Activated CD4-positive, CD25-positive, alpha-beta regulatory T cell treated with anti-CD3 and anti-CD28 coated beads, Interleukin-2, amount 50 U/mL, for 24 hours (primary cell): ENCODE results near the gene PLCH1.
A peak's percentile ranks its signal among the peaks of the same experiment; 100 is the strongest.

Source experiments
- ATAC-seq, 2 donors: fragments of 150-1000 bp; cut with Tn5 transposase; one replicate each; pipeline ENCODE4 v1.10.0; 2021; ENCODE audit warnings: mild to moderate bottlenecking in 1 of 2, moderate library complexity in 1 of 2

The PLCH1 gene

DNA sequence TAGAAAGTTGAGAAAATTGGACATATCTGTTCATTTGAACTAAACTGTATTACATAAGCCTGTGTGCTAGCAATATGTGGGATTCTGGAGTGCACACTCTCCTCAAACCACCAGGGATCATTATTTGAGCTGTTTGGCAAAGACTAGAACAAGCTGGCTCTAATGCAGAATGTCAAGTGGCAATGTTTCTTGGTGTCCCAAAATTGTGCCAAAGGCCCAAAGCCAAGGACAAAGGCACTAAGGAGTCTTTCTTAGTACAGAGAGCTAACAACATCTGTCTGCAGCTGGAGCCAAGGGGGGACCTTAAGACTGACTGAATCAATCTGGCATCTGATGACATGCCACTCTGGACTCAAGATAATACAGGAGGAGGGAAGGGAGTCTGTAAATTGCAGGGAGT, 374.7 kb downstream of the PLCH1 start:
- no peak for ATAC-seq

DNA sequence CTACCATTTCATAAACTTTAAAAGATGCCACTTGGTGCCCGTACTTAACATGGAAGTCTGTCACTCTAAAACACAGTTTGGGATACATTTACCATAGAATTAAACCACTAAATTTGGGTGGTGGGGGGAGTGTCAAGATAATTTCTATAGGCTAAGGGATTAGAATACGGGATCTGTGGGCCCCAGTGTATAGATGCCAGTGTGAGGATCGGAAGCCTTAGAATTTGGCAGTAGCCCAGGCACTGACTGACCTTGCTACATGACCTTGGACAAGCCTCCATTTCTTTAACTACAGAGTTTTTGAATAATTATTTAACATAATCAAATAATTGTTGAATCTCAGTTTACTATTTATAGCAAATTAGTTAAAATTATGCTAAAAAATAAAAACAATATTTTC, 375.1 kb downstream of the PLCH1 start:
- ATAC-seq, result no peak

DNA sequence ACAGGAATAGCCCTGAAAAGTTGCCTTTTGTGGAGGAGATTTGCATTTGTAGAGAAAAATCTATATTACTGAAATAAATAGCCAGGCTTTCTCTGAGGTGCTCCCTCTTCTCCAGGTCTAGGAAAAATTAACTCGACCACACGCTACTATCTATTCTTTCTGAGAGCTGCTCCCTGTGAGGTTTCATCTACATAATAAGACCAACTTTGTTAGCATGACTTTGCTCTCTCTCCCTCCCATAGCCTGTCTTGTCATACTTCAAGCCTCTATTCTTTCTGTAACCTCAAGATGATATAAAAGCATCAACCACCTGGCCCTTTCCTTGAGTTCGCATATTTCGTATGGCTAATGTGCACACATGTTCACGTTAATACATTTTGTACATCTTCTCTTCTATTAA, 375.6 kb downstream of the PLCH1 start:
- no peak for ATAC-seq

DNA sequence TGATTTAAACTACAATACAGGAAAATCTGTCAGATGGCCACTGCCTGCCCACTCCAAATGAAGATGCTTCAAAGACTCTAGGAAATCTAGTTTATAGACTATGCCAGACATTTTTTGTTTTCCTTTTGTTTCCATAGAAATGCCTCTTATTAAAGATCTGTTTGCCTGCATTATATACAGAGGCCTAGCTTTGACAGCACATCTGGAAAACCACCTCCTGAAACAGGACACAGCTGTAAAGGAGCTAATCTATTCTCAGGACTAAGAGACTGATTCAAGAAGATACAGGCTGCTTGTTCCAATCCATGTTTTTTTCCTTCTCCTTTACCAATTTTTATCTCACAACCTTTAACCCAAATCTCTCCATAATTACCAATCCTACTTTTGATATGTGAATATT, 376.1 kb downstream of the PLCH1 start:
- no peak for ATAC-seq

DNA sequence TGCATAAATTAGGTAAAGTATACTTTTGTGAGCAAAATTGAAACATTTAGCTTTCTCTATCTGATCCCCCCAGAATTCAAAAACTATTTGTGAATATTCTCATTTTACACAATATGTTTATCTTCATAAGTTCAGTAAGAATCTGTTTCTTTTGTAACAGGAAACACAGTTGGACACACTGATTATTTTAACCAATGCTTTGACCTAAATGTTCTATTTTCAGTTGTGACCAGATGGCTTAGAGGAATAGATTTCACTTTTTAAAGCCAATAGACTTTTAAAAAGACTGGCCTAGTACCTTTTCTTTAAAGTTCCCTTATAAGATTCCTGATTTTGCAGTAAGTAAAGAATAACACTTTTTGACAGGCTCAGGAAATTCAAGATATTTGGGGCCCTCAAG, 377.4 kb downstream of the PLCH1 start:
- no peak for ATAC-seq

DNA sequence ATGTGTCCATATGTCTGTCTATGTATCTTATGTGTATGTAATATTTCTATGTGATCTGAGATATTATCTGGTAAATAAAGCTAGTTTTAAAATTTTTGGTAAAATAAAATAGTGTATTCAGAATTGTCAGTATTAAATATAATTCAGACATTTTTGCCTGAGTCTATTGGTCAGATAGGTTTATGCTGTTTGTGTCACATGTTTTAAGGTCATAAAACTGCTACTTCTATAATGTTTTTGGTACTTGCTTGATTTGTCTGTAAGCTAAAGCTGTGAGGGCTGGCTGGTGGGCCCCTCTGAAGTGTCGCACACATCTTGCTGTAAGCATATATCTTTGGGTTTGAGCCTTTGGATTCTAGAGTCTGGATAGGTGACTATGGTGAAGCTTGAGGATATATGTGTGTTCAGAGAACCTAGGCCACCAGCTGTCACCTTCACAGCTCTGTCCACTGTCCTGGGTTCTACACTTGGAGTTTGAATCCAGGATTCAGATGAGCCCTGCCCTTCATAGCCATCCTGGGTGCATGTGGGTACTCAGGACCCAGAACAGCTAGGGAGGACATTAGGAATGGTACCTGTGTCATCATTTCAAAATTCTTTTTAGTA, 379.6 kb downstream of the PLCH1 start:
- ATAC-seq, result no peak

DNA sequence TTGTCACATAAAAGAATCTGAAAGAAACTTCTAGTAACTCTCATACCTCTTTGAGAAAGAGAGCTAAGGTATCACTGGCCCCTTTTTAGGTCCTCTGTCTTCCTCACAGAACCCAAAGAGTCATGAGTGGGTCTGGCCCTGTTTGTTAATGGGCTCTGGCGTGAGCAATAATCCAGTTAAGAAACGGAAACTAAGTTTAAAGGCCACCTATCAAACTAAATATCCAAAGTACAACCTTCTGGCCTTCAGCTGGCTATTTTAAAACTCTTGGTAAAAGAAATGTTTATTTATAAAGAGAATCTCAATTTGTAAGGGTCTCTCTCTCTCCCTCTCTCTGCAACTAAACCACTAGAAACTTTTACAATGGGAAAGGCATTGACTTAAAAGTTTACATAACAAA, 380.4 kb downstream of the PLCH1 start:
- no peak for ATAC-seq

DNA sequence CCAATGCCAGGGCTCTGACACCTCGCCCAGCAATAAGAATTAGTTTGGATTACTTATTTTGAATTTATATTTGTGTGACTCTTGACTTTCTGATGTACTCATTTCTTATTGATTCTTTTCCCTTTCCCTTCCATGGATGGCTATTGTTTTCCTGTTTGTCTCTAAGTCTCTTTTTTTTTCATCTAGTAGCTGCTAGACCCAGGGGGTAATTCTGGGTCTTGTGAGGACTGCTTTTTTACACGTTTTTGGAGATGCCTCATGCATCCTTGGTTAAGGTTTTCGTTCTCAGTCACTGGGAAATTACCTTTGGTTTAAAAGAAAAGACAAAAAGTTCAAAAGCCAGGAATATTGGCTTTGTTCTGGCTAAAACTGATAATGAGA, 381.2 kb downstream of the PLCH1 start:
- no peak for ATAC-seq

DNA sequence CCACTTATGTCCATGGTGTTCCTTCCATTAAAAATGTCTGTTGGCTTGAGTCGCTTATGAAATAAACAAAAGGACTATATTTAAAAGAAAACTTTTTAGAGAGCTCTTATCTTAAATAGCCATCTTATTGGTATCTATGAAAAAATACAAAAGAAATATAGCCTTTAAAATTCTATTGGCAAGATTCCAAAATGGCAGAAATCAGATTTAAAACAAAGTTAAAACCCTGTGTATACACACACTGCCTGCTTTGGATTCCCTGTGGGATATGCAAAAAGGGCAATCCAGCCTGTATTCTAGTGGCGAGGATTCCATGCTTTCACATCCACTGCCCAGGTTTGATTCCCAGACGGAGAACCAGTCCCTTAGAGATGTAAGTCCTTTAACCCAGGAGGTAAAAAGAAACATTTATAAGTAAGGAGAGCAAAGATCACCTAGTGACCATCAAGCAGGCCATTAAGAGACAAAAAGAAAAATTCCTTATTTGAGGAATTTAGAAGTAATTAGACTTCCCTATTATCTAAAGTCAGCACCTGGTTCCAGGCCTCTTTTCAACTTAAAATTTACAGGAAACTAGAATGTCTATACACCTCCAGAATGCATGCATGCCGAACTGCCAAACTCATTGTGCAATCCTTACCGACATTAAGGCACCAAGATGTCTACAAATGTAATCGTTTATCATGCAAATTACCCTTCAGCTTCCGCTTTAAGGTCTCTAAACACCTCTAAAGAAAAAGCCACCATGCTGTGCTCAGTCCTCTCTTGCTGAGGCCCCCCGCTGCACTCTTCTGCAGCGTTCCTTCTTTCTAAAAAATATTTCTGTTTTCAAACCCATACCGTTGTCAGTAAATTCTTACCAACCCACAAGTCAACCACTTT, 381.8 kb downstream of the PLCH1 start:
- ATAC-seq, result no peak

DNA sequence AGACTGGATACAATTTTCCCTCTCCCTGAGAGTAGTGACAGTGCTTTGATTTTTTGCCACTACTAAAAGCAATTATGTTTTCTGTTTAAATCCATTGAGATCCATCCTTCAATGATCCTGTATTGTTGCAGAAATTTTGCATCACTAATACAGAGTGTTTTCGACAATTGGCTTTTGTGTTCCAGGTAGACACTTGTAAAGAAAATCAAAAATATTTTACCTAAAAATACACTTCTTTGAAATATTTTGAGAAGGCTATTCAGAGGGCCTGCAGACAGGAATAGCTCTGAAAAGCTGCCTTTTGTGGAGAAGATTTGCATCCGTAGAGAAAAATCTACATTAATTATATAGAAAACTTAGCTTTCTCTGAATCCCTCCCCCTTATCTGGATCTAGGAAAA, 384.6 kb downstream of the PLCH1 start:
- no peak for ATAC-seq

DNA sequence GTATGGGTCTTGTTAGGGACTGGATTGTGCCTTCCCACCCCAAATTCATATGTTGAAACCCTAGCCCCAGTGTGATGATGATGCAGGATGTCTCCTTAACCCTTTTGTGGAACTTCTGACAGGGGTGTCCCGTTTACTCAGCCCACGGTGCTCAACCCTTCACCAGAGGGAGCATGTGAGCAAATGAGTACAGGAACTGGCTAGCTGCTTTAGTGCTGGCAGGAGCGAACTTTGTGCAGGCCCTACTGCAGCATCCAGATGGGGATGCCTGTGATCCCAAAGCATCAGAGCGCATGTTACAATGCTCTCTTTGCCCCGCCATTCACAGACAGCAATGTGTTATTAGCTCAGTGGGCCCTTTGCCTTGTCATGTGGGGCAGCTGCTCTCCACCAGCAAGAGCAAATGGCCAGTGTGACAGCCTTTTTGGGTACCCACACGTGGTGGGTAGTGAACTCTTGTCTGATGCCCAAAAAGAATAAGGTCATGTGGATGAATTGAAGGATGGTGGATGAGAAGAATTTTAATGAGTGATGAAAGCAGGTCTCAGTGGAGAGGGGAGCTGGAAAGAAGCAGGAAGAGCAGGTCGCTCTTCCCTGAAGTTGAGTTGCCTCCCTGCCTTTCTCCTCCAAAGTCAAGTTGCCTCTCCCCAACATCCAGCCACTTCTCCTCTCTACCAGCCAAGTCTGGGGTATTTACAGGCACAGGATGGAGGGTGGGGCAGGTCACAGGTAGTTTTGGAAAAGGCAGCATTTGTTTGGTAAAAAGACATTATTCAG, 388.1 kb downstream of the PLCH1 start:
- ATAC-seq, result peak in 1 of 2 donors; percentile 26

DNA sequence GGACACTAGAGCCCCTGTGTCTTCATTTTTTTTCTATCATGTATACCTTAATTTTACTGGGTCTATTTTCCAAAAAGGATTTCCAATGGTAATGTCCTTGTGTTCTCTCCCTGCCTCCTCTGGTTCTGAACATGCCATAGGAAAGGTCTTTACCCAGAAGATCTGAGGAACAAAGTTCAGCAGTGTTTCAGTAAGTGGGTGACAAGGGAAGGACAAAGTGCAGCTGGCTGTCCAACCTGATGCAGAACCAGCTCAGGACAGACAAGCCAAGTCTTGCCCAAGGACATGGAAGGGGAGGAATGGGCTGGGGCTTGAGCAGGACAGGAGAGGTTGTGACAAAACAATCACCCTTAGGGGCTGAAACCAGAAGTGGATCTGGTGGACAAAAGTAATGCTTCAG, 390.2 kb downstream of the PLCH1 start:
- no peak for ATAC-seq

DNA sequence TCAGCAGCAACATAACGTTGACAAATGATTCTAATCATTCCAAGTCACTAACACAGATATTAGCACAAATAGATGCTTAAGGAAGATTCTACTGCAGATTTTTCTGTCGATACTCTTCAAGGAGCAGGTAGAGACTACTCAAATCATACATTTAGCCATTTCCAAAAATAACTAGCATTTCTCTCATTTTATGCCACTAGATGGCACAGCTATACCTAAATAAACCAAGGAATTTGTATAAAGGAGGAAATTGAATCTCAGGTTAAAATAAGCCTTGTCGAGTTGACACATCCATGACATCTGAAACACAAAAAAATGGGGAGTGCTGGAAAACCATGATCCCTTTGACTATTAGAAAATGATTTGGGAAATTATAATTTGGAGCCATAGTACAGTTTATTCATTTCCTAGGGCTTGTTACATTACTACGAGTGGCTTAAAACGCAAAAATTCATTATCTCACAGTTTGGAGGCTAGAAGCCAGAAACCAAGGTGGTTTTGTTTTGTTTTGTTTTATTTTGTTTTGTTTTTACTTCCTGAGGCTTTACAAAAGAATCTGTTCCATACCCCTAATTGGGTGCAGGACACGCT, 391.9 kb downstream of the PLCH1 start:
- ATAC-seq, result no peak

DNA sequence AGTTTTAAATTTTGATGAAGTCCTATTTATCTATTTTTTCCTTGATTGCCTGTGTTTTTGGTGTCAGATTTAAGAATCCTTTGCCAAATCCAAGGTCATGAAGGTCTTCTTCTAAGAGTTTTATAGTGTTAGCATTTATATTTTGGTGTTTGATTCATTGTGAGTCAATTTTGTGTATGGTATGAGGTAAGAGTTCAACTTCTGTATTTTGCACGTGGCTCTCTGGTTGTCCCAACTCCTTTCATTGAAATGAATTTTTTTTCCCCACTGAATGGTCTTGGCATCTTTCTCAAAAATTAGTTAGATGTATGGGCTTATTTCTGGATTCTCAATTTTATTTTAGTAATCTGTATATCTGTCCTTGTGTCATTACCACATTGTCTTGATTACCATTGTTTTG, 394.3 kb downstream of the PLCH1 start:
- no peak for ATAC-seq

DNA sequence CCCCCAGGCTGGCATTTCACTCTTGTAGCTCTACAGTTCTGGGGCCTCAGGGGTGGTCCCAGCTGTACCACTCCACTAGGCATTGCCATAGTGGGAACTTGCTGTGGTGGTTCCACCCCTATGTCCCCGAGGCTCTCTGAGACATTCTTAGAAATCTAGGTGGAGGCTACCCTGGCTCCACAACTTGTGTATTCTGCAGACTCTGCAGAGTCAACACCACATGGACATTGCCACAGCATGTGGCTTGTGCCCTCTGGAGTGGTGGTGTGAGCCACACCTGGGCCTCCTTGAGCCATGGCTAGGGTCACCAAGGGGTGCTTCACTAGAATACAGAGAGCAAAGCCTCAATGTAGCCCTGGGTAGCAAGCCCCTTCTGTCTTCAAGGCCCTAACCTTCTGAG, 397.0 kb downstream of the PLCH1 start:
- ATAC-seq, result no peak

DNA sequence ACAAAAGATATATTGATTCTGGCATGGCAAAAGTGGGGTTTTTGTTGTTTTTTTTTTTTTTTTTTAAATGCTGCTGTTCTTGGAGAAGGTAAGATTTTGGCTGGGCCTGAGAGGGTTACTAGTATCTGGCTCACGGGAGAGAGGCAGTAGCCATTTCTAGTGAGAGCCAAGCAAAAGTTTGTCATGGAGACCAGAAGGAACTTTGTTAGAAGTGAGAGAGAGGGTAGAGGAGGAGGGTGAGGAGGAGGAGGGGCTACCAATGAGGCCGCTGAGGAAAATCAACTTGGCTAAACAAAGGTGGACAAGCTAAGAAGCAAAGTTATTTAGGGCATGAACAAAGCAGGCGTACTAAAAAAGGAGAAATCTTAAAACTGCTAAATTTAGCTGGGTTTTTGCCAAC, 402.5 kb downstream of the PLCH1 start:
- no peak for ATAC-seq

DNA sequence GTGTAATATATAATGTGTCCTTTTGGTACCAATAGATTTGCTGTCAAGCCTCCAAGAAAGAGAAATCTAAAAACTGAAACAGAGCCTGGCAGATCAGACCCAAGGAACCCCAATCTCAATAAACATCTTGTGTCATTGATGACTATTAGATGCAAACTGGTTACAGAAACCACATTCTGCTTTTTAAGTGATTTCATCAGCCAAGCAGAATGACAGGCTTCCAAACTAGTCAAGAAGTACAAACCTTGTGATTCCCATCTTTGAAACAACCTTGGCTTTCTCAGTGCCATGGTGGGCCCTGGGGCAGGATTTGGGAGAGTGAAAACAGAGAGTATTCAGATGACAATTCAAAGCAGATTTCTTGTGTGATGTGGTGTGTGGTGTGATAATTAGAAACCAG, 405.8 kb downstream of the PLCH1 start:
- no peak for ATAC-seq

DNA sequence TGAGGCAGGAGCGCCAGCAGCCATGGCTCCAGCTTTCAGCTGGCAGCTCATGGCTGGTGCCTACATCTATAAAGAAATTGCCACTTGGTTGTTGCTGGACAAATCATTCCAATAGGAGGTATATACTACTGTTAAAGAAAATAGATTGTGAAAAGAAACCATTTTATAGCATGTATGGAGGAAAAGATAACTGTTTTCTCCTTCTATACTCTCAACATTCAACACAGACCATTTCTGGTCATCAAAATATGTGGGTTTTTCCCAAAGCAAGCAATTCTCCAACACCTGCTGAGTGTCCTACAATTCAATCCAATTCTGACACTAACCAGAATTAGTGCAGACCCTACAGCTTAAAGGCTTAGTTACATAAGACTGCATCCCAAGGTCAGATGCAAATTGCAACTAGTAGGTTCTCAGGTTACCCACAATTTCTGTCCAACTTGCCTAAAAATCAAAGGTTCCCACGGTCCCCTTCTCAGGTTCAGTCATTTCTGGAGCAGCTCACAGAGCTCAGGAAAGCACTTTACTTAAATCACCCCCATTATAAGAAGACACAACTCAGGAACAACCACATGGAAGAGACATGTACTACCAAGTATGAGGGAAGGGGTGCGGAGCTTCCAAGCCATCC, 409.0 kb downstream of the PLCH1 start:
- no peak for ATAC-seq

DNA sequence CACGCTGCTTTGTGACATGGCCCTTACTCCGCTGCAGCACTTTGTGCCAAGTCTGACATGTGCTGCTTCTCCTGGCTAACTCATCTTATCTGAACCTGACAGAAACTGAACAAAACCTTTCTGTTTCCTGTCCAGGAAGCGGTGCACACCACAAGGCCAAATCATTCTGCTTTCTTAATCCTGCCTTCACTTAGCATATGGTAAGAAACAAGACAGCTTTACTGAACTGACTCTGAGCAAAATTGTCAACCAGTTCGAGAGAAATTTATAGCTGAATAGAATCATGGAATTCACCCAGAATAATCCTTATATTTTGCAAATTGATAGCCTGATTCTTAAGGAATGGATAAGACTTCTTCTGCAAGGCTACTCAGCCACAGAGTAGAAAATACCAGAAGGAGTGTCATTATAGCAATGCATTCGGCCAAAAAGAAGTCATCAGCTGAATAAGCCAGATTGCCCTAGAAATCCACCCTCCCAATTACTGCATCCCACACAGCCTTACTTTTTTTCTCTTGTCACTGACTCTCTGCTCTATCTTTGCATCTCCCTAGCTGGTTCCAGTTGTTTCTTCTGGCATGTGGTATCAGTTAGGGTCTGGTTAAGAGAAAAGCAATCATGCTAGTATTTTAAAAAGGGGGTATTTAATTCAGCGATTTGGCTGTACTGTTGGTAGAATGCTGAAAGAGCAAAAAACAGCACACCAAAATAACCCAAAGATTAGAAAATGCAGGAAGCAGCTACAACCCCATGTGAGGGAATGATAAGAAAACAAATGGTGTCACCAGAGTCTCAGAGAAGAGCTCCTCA, 409.8 kb downstream of the PLCH1 start:
- no peak for ATAC-seq

DNA sequence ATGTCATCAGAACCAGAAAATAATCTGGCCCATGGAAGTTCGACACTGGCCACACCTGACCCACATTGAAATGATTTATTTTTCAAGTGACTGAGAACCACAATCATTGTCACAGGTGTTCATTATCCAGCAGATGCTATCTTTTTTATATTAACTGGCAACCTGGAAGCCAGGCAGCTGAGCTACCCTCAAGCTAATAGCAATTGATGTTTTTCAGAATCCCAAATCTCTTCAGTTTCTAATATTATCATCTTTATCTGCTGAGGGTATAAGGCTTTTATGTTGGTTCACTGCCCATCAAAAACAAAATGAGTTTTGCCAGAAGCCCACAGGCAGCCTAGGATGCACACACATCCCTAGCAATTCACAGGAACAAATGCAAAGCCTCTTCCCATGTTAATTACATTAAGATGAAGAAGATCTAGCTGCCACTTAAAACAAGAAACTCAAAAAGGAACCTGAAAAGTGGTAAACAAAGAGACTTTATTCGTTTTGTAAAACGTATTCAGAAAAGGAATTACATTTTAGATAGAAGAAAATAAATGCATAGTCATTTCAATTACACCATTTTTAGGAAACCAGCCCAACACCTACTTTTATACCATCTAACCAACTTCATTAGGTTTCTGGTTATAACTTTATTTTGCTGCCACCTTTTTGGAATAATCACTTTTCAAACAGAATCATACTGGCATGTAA, 410.5 kb downstream of the PLCH1 start:
- no peak for ATAC-seq

DNA sequence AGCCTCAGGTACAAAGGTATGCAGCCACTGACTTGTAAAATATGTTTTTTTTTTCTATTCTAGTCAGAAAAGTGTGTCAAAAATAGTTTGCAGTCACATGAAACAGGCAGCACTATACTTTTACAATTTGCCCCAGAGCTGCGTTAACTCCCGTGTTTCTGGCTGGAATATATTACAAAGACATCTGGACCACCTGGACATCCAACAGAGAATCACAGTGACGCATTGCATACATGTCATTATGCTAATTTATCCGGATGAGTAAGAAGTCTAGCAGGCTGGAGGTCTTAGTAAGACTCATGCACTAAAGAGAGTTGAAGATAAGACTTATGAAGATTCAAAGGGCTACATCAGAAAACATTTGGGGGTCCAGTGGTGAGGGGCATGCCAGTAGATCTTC, 412.2 kb downstream of the PLCH1 start:
- ATAC-seq, result no peak
